Measurements from ENCODE around the gene CNTLN. TPM values are rescaled to one million over a fixed set of nuclear protein-coding genes. Genes with fewer than 3 reads are reported as not detected.

Gene CNTLN
- total and polyA plus RNA-seq, 2 of the 13 experiments (the other 11 are each of a cell fraction or from before 2014, with no cell fraction given), result 1.5 to 5.7 TPM

- TF ChIP-seq TFE3 (CRISPR knock-in tag; IDR thresholded peaks at IDR 0.05), result no peak
Measured at GRCh38 chr9:17491780-17492179, 356.9 kb downstream of the CNTLN start (continued).

- Histone ChIP-seq H3K27me3 (ENCODE audit: control insufficient read depth in 1 of 2, insufficient read depth in 2 of 2, low read length in 2 of 2) (no peaks in the 10 kb centered on the region), H3K4me2 (ENCODE audit: low read depth, low read length) (no peak overlapping the region), H4K20me1 (ENCODE audit: insufficient read depth, low read length) (no peaks in the 10 kb centered on the region), H3K9me3 (ENCODE audit: low read length) (no peaks in the 10 kb centered on the region), H3K36me3 (replicated peaks in 1 of 2; ENCODE audit: control insufficient read depth in 1 of 2, insufficient read depth in 2 of 2, low read length in 2 of 2) (no peaks in the 10 kb centered on the region), H3K27ac (ENCODE audit: extremely low read length, insufficient read depth, low read length) (no peak overlapping the region), H3K4me3 (replicated peaks in 1 of 3; ENCODE audit: insufficient read depth in 1 of 3, low read depth in 2 of 3, low read length in 3 of 3) (no peak overlapping the region), H3K9ac (ENCODE audit: insufficient read depth, low read depth, low read length) (no peak overlapping the region), H3K79me2 (ENCODE audit: insufficient read depth, low read length) (no peaks in the 10 kb centered on the region), H3K4me1 (ENCODE audit: insufficient read depth, low read length) (no peaks in the 10 kb centered on the region), H2AFZ (ENCODE audit: low read length) (no peak overlapping the region)
- DNase-seq (ENCODE audit: low spot score), result no peak
- no peak for FAIRE-seq
- ATAC-seq, result no peak
- BruUV-seq (replicated peaks), result no TSS peak
- POLR2A ChIA-PET, result no interaction called here
- intact Hi-C loops (cut with micrococcal nuclease; ENCODE audit: unreplicated experiment), result no loop called here
- 62% methylated on average over 3 of the region's 3 CpGs for WGBS (ENCODE audit: low lambda C conversion rate)
- CTCF ChIA-PET (ENCODE audit: low intra/inter-chr PET ratio, low total read pairs), result no interaction called here
- no peak for TF ChIP-seq RAD21 (CRISPR knock-in tag; IDR thresholded peaks at IDR 0.05)
- peak; percentile 91 for TF ChIP-seq ATF7 (IDR thresholded peaks at IDR 0.05)
- TF ChIP-seq ATF7 (CRISPR knock-in tag; IDR thresholded peaks at IDR 0.05), result no peak
- no peak for TF ChIP-seq ZMAT3 (CRISPR knock-in tag; conservative IDR thresholded peaks at IDR 0.05)
- TF ChIP-seq, protein P1, sequence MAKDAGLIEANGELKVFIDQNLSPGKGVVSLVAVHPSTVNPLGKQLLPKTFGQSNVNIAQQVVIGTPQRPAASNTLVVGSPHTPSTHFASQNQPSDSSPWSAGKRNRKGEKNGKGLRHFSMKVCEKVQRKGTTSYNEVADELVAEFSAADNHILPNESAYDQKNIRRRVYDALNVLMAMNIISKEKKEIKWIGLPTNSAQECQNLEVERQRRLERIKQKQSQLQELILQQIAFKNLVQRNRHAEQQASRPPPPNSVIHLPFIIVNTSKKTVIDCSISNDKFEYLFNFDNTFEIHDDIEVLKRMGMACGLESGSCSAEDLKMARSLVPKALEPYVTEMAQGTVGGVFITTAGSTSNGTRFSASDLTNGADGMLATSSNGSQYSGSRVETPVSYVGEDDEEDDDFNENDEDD (CRISPR knock-in tag; IDR thresholded peaks at IDR 0.05; ENCODE audit: borderline replicate concordance), result no peak
- in situ Hi-C loops (cut with HindIII; ENCODE audit: extremely low pct_ligation_motif_present, low pct_unique_long_range_greater_than_20kb), result no loop called here
Measured at GRCh38 chr9:17503196-17503595, 368.4 kb downstream of the CNTLN start.
